ACHN (cell line): ENCODE measurements around the gene FXYD1.

Experiments
- DNase-seq: peaks from one replicate; pipeline ENCODE4 v3.0.0-alpha.2; 2015
- in situ Hi-C: cut with HindIII; loops from 2 replicates; pipeline ENCODE4 v1.10.0; 2017; ENCODE audit warnings: low sequenced_read_pairs, low pct_ligation_motif_present, low pct_unique_long_range_greater_than_20kb

Gene FXYD1

GRCh38 chr19:35169221-35169995 lies 30.8 kb downstream of the FXYD1 start:
- no peak for DNase-seq
- in situ Hi-C loops, result no loop called here

- DNase-seq, result no peak
- in situ Hi-C loops, result no loop called here
Observed at GRCh38 chr19:35170359-35171061, 31.9 kb downstream of the FXYD1 start.

- in situ Hi-C loops, result no loop called here
Observed at GRCh38 chr19:35171730-35172129, 33.1 kb downstream of the FXYD1 start.

GRCh38 chr19:35174226-35174625 lies 35.6 kb downstream of the FXYD1 start:
- in situ Hi-C loops, result no loop called here

More at GRCh38 chr19:35171730-35172129, 33.1 kb downstream of the FXYD1 start:
- DNase-seq, result no peak

GRCh38 chr19:35176181-35176570 lies 37.6 kb downstream of the FXYD1 start:
- in situ Hi-C loops, result no loop called here
- DNase-seq, result no peak

More at GRCh38 chr19:35174226-35174625, 35.6 kb downstream of the FXYD1 start:
- no peak for DNase-seq

GRCh38 chr19:35177377-35178274 lies 39.0 kb downstream of the FXYD1 start:
- in situ Hi-C loops, result no loop called here
- DNase-seq, result no peak

- in situ Hi-C loops, result no loop called here
Observed at GRCh38 chr19:35178701-35179100, 40.1 kb downstream of the FXYD1 start.

GRCh38 chr19:35179830-35180229 lies 41.2 kb downstream of the FXYD1 start:
- no peak for DNase-seq
- in situ Hi-C loops, result no loop called here

More at GRCh38 chr19:35178701-35179100, 40.1 kb downstream of the FXYD1 start:
- DNase-seq, result no peak

- in situ Hi-C loops, result no loop called here
- DNase-seq, result no peak
Observed at GRCh38 chr19:35181387-35181786, 42.8 kb downstream of the FXYD1 start.

- in situ Hi-C loops, result no loop called here
- DNase-seq, result no peak
Observed at GRCh38 chr19:35184267-35184666, 45.6 kb downstream of the FXYD1 start.

GRCh38 chr19:35184884-35185283 lies 46.3 kb downstream of the FXYD1 start:
- in situ Hi-C loops, result no loop called here
- no peak for DNase-seq
